Pancreas (tissue), 10 donors: ENCODE measurements around the gene CEP57L1. TPM values are rescaled to one million over a fixed set of nuclear protein-coding genes. Genes with fewer than 3 reads are reported as not detected.
"Not testable (repeated sequence)": the region's sequence is repeated elsewhere in the genome, so short reads cannot be mapped to it uniquely, and the experiment has no call there.

ENCODE experiments used
- ATAC-seq, 4 donors: fragments of 200-7000 bp; cut with Tn5 transposase; one replicate each; pipeline versions ENCODE4 v1.8.0 to v1.9.1; 2020; ENCODE audit warnings: mild to moderate bottlenecking in 4 of 4, moderate library complexity in 4 of 4
- DNase-seq, 6 donors: peaks; one replicate each; pipeline ENCODE4 v3.0.0-alpha.2; 2020
- FAIRE-seq: peaks from 2 replicates; lab custom pipeline; 2012; peaks lifted over from hg19 to GRCh38; lab: Jason Lieb, UNC
- H3K27ac ChIP-seq, 4 donors: fragments of 200-600 bp; sonication (generic); 1 replicate in 3 of 4; 2 replicates in 1 of 4; pipeline versions ENCODE4 v1.5.0 to v1.8.0; 2020
- H3K27me3 ChIP-seq, 4 donors: fragments of 200-600 bp; one replicate each; pipeline ENCODE4 v1.8.0; 2021
- H3K36me3 ChIP-seq, 3 donors: fragments of 200-600 bp; sonication (generic) in 1 of 3; one replicate each; pipeline versions ENCODE4 v1.5.0 to v1.8.0; 2020 to 2021
- H3K4me1 ChIP-seq, 3 donors: fragments of 200-600 bp; one replicate each; pipeline ENCODE4 v1.8.0; 2021
- H3K4me3 ChIP-seq, 4 donors: fragments of 200-600 bp; sonication (generic) in 2 of 4; one replicate each; pipeline versions ENCODE4 v1.5.0 to v1.8.0; 2020 to 2021
- H3K9me3 ChIP-seq, 4 donors: fragments of 200-600 bp; one replicate each; pipeline ENCODE4 v1.8.0; 2021
- WGBS, 2 donors: extraction: QIAGEN DNeasy Blood & Tissue Kit; methylation state at CpG; one replicate each; pipeline ENCODE4 v1.1.7; 2013; 5-methylcytosine and 5-hydroxymethylcytosine counted together
- intact Hi-C, 3 donors: fragments of 100-400 bp; cut with DNase I; formaldehyde crosslinking; loops; one replicate each; pipeline versions ENCODE4 v1.11.1 to v1.14.2; 2022
- polyA plus RNA-seq, 2 donors: library from polyadenylated mRNA; stranded (reverse); fragments of 200-250 nt; gene quantifications; one replicate each; pipeline ENCODE4 v1.2.3, GENCODE V29; 2013
- total RNA-seq, 6 donors: library from RNA; stranded (reverse); fragmentation: NEBNext Ultra II Directional in 4 of 6; extraction: Animal tissue kit (Norgen Biotek cat#: 25700) in 4 of 6; gene quantifications; one replicate each; pipeline versions ENCODE4 v1.2.1 to v1.2.4, GENCODE V29; 2021 to 2023
- TF ChIP-seq, protein P1 (sequence below), 4 donors: fragments of 200-600 bp; sonication (generic) in 3 of 4; IDR thresholded peaks; one replicate each; pipeline versions ENCODE4 v1.5.0 to v1.8.0; 2021; ENCODE audit warnings: antibody characterized with exemption in 4 of 4
- donor health status: healthy with polysubstance abuse.
- donor health status: DM: no; HTN: no; CAD: no; lungs with moderate emphysema.
- donor health status: DM: no; HTN: no; CAD: no.
- donor health status: control.
- donor health status: control.
- donor health status: Bipolar disorder and iron deficiency.
- donor health status: DM: yes; HTN: yes; CAD: no.
- donor health status: DM: no; HTN: no; CAD: no.
- donor health status: DM: no; HTN: no; CAD: no.
- donor health status: DM: yes; HTN: yes; CAD: no.

CEP57L1 gene
- total and polyA plus RNA-seq, 8 donors, result 3.7 to 7.0 (median 4.4) TPM

DNA sequence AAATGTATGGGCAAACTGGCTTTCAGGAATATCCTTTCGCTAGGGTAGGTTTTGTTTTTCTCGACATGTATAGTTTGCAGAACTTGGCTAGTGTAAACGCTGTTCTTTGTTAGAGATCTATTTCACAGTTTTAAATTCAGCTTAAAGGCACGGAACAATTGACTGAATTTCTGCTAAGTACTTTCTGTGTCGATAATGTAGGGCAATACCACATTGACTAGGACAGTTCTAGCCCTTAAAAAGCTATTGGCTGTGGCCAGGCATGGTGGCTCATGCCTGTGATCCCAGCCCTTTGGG lies 92.8 kb downstream of the CEP57L1 start:
- H3K36me3 ChIP-seq, result no peaks in the 10 kb centered on the region
- H3K27ac ChIP-seq, result no peak overlapping the region
- ATAC-seq (peak in 3 of 4 donors; percentile 12 to 36 (median 35)), FAIRE-seq (no peak), DNase-seq (no peak)
- no peaks in the 10 kb centered on the region for H3K9me3 ChIP-seq
- WGBS, 2 donors, result 24 to 25% methylated on average over 5 of the region's 5 CpGs
- peaks cover 0 to 7% (median 0%) of the 10 kb centered on the region in 3 donors for H3K4me1 ChIP-seq
- intact Hi-C loops, result loop anchor here in 2 of 3 donors (5.0 to 10.0 kb wide), 2 partner anchors 199 to 207 kb away; no protein-coding TSS in a partner anchor
- H3K4me3 ChIP-seq, result no peak overlapping the region
- TF ChIP-seq, protein P1, sequence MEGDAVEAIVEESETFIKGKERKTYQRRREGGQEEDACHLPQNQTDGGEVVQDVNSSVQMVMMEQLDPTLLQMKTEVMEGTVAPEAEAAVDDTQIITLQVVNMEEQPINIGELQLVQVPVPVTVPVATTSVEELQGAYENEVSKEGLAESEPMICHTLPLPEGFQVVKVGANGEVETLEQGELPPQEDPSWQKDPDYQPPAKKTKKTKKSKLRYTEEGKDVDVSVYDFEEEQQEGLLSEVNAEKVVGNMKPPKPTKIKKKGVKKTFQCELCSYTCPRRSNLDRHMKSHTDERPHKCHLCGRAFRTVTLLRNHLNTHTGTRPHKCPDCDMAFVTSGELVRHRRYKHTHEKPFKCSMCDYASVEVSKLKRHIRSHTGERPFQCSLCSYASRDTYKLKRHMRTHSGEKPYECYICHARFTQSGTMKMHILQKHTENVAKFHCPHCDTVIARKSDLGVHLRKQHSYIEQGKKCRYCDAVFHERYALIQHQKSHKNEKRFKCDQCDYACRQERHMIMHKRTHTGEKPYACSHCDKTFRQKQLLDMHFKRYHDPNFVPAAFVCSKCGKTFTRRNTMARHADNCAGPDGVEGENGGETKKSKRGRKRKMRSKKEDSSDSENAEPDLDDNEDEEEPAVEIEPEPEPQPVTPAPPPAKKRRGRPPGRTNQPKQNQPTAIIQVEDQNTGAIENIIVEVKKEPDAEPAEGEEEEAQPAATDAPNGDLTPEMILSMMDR (IDR thresholded peaks at IDR 0.05), result no peak
- H3K27me3 ChIP-seq, result no peaks in the 10 kb centered on the region

DNA sequence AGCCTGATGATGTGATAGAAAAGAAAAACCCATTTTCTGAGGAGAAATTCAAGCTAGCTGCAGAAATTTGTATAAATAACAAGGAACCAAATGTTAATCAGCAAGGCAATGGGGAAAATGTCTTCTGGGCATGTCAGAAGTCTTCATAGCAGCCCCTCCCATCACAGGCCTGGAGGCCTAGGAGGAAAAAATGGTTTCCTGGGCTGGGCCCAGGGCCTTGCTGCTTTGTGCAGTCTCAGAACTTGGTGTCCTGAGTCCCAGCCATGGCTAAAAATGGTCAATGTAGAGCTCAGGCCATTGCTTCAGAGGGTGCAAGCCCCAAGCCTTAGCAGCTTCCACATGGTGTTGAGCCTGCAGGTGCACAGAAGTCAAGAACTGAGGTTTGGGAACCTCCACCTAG lies 96.1 kb downstream of the CEP57L1 start:
- FAIRE-seq, ATAC-seq, H3K27ac ChIP-seq, H3K4me3 ChIP-seq, DNase-seq, H3K9me3 ChIP-seq, H3K36me3 ChIP-seq, intact Hi-C loops, H3K27me3 ChIP-seq, H3K4me1 ChIP-seq: not testable (repeated sequence)

DNA sequence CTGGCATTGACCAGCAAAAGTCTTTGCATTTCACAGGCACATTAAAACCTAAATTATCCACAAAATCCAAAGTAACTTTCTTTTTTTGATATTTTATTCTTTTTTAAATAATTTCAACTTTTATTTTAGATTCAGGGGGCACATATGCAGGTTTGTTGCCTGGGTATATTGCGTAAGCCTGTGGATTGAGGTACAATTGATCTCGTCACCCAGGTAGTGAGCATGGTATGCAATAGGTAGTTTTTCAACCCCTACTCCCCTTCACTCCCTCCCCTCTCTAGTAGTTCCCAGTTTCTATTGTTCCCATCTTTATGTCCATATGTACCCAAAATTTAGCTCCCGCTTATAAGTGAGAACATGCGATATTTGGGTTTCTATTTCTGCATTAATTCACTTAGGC lies 97.6 kb downstream of the CEP57L1 start:
- Histone ChIP-seq H3K9me3 (no peaks in the 10 kb centered on the region), H3K27ac (no peak overlapping the region), H3K27me3 (no peaks in the 10 kb centered on the region), H3K4me3 (no peak overlapping the region), H3K4me1 (peaks cover 0 to 22% (median 11%) of the 10 kb centered on the region in 3 donors), H3K36me3 (no peaks in the 10 kb centered on the region)
- DNase-seq (no peak), FAIRE-seq (no peak), ATAC-seq (no peak)
- TF ChIP-seq, protein P1 (IDR thresholded peaks at IDR 0.05), result no peak
- 98 to 99% methylated on average over 4 of the region's 4 CpGs for WGBS, 2 donors
- intact Hi-C loops, result no loop called here

DNA sequence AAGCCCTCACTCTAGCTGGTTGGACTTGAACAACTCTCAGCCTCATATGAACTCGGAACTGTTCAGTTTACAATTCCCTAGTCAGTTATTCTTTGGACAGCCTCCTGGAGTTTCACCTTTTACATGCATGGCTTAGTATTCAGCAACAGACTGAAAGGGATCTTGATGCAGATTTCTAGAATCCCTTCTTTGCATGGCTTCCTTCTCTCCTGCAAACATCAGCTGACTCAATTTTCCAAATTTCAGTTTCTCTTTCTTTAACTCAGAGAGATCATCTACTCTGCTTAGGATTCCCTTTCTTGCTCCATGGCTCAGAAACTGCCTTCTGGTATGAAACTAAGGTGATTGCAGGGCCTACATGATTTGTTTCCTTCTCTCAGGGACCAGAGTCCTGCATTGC lies 99.6 kb downstream of the CEP57L1 start:
- Histone ChIP-seq H3K4me1 (peaks cover 0 to 22% (median 9%) of the 10 kb centered on the region in 3 donors), H3K27ac (peak overlapping the region in 3 of 4 donors; percentile 22 to 86 (median 38)), H3K4me3 (no peak overlapping the region), H3K9me3 (no peaks in the 10 kb centered on the region), H3K27me3 (no peaks in the 10 kb centered on the region), H3K36me3 (no peaks in the 10 kb centered on the region)
- DNase-seq, result no peak
- 16 to 25% methylated on average over 1 of the region's 1 CpG for WGBS, 2 donors
- FAIRE-seq, result no peak
- intact Hi-C loops, result no loop called here
- peak in 2 of 4 donors; percentile 18 to 33 for ATAC-seq
- TF ChIP-seq, protein P1 (IDR thresholded peaks at IDR 0.05), result no peak

DNA sequence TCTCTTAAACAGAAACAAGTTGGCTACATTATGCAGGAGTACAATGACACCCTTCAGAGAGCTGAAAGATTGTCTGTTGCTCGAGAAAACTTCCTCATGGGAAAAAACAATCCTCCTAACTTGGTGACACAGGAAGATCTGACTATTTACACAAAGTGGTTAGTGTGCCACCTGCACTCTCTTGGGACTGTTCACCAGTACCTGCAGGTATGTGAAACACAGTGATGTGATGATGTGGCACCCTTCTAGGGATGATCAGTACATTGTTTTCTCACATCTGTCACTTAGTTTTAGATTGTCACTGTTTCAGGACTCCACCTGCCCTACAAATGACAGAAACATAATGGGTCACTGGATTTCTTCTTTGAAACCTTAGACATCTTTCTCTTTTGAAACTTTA lies 101.8 kb downstream of the CEP57L1 start:
- intact Hi-C loops, result no loop called here
- WGBS, 2 donors, result 17 to 29% methylated on average over 1 of the region's 1 CpG
- Histone ChIP-seq H3K4me1 (peaks cover 0 to 22% (median 9%) of the 10 kb centered on the region in 3 donors), H3K9me3 (no peaks in the 10 kb centered on the region), H3K27me3 (no peaks in the 10 kb centered on the region), H3K36me3 (no peaks in the 10 kb centered on the region), H3K4me3 (no peak overlapping the region), H3K27ac (peak overlapping the region; percentile 36 to 86 (median 64))
- FAIRE-seq, result no peak
- DNase-seq, result peak in 2 of 6 donors; percentile 9 to 37
- TF ChIP-seq, protein P1 (IDR thresholded peaks at IDR 0.05), result no peak
- peak; percentile 68 to 85 (median 81) for ATAC-seq
